ENCODE measurements around the gene ADRA2A. TPM values are rescaled to one million over a fixed set of nuclear protein-coding genes. Genes with fewer than 3 reads are reported as not detected.
A peak's percentile ranks its signal among the peaks of the same experiment; 100 is the strongest.

The ADRA2A gene
- total RNA-seq (2014; rRNA removed; shearing (Covaris generic)): not detected in 2 replicates
- not detected in 2 replicates for polyA plus RNA-seq (2014; cell fraction: nucleus; rRNA removed)

- no peak for DNase-seq (ENCODE audit: extremely low read depth, low read depth)
These were observed at the start of gene ADRA2A for GRCh38 chr10:111076682-111077478. Gene ADRA2A (plus strand): TSS chr10:111077029. CDS start chr10:111077997, 968 bp downstream.

GRCh38 chr10:111030042-111030750, 46.6 kb upstream of the ADRA2A start:
- no peak for DNase-seq (ENCODE audit: extremely low read depth, low read depth)

- DNase-seq (ENCODE audit: extremely low read depth, low read depth): no peak
These were observed 42.1 kb upstream of the ADRA2A start for GRCh38 chr10:111034598-111035310.

DNA sequence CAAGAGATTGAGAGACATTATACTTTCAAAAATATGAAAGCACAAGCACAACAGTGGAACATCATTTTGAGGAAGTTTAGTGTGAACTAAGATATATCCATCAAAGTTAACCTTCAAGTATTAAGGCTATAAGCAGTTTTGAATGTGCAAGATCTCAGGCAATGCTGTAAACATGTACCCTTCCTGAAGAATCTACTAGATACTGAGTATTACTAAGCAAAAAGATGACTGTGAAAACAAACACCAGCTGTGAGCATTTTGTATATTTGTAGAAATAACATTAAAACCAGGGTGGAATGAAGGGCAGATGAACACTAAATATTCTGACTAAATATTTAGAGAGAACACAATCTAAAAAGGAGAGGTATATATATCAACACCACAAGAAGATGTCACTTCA, 41.3 kb upstream of the ADRA2A start:
- no peak for DNase-seq (ENCODE audit: extremely low read depth, low read depth)

- no peak for DNase-seq (ENCODE audit: extremely low read depth, low read depth)
These were observed 39.0 kb upstream of the ADRA2A start for GRCh38 chr10:111037858-111038257.

GRCh38 chr10:111039522-111039921, 37.3 kb upstream of the ADRA2A start:
- no peak for DNase-seq (ENCODE audit: extremely low read depth, low read depth)

- DNase-seq (ENCODE audit: extremely low read depth, low read depth): no peak
These were observed 19.8 kb upstream of the ADRA2A start for GRCh38 chr10:111057006-111057405.

DNA sequence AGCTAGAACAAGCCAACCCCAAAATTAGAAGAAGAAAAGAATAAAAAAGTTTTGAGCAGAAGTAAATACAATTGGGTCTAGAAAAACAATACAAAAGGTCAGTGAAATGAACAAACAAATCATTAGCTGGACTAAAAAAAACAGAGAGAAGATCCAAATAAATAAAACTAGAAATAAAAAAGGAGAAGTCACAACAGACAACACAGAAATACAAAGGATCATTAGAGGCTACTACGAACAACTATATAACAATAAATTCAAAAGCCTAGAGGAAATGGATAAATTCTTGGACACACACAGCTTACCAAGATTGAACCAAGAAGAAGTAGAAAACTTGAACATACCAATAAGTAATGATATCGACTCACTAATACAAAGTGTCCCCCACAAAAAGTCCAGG, 13.4 kb upstream of the ADRA2A start:
- no peak for DNase-seq (ENCODE audit: extremely low read depth, low read depth)

DNA sequence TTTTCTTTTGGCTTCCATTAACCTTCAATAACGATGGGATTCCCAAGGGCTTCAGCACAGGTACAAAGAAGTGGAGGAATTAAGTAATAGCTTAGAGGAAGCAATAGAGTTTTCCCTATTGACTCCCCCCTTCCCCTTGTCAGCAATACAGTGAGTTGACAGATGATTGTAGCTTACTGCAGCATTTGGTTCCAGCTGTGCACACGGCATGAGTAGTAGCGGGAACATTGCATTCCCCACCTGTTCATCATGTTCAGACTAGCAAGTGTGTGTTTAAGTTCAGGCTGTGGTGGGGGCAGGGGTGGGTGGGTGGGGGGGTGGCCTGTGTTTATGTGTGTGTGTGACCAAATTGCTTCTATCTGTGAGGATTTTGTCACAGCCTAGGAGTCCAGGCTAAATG, 4.6 kb upstream of the ADRA2A start:
- DNase-seq (ENCODE audit: extremely low read depth, low read depth): no peak

DNA sequence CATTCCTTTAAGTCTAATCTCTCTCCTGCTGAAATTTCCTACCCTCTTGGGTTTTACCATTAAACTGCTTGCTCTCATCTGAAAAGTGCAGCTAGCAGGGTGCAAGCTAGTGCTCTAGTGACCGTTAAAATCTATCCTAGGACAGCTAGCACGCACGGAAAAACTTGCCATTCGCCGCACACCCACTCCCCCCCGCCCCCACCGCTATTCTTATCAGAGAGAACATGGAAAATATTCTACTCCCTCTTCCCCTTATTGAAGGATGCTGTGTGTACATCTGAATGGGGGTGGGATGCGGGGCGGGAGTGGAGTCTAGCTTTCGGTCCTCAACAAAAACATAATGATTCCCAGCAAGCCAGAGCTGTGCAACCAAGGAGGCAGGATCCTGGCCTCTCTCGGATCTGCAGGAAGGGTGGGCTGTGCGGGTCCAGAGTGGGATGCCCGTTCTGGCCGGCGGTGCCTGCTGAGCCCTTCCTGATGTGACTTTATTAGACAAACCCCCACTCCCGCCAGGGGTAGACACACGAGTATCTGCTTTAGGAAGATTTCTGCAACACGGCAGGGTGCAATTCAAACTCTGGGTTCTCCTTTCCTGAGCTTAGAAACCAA, 1.1 kb upstream of the ADRA2A start:
- no peak for DNase-seq (ENCODE audit: extremely low read depth, low read depth)

GRCh38 chr10:111076191-111076681, 593 bp upstream of the ADRA2A start:
- DNase-seq (ENCODE audit: extremely low read depth, low read depth): peak; percentile 44

GRCh38 chr10:111077479-111077784, 603 bp downstream of the ADRA2A start:
- no peak for DNase-seq (ENCODE audit: extremely low read depth, low read depth)

- no peak for DNase-seq (ENCODE audit: extremely low read depth, low read depth)
These were observed 1.1 kb downstream of the ADRA2A start for GRCh38 chr10:111077785-111078504.

- no peak for DNase-seq (ENCODE audit: extremely low read depth, low read depth)
These were observed 1.8 kb downstream of the ADRA2A start for GRCh38 chr10:111078505-111079185.

- DNase-seq (ENCODE audit: extremely low read depth, low read depth): no peak
These were observed 2.5 kb downstream of the ADRA2A start for GRCh38 chr10:111079241-111079760.

- DNase-seq (ENCODE audit: extremely low read depth, low read depth): no peak
These were observed 3.0 kb downstream of the ADRA2A start for GRCh38 chr10:111079781-111080180.

- no peak for DNase-seq (ENCODE audit: extremely low read depth, low read depth)
These were observed 3.4 kb downstream of the ADRA2A start for GRCh38 chr10:111080224-111080623.

- no peak for DNase-seq (ENCODE audit: extremely low read depth, low read depth)
These were observed 4.8 kb downstream of the ADRA2A start for GRCh38 chr10:111081595-111081994.
